GM19467 (cell line): ENCODE measurements around the gene CUX1.
A peak's percentile ranks its signal among the peaks of the same experiment; 100 is the strongest.
"Not testable (repeated sequence)": the region's sequence is repeated elsewhere in the genome, so short reads cannot be mapped to it uniquely, and the experiment has no call there.

Experiments
- ATAC-seq: cut with Tn5 transposase; IDR thresholded peaks from one replicate; pipeline ENCODE4 v1.9.1; 2021; ENCODE audit warnings: mild to moderate bottlenecking, moderate library complexity; ENCODE audit not compliant: unreplicated experiment

The CUX1 gene

GRCh38 chr7:101853684-101854083 is 36.3 kb downstream of the CUX1 start:
- no peak for ATAC-seq

- ATAC-seq = no peak
Observed at GRCh38 chr7:101854084-101854865, 36.8 kb downstream of the CUX1 start.

- peak; percentile 87 for ATAC-seq
Observed at GRCh38 chr7:101856473-101857357, 39.3 kb downstream of the CUX1 start.

GRCh38 chr7:101857358-101857811 is 40.0 kb downstream of the CUX1 start:
- ATAC-seq = peak; percentile 18

GRCh38 chr7:101858437-101859385 is 41.3 kb downstream of the CUX1 start:
- ATAC-seq = no peak

- ATAC-seq = no peak
Observed at GRCh38 chr7:101859411-101860106, 42.1 kb downstream of the CUX1 start.

GRCh38 chr7:101860316-101861217 is 43.1 kb downstream of the CUX1 start:
- no peak for ATAC-seq

GRCh38 chr7:101861218-101861775 is 43.9 kb downstream of the CUX1 start:
- ATAC-seq = no peak

GRCh38 chr7:101862280-101863220 is 45.1 kb downstream of the CUX1 start:
- no peak for ATAC-seq

GRCh38 chr7:101863598-101863997 is 46.2 kb downstream of the CUX1 start:
- ATAC-seq = no peak

- ATAC-seq = no peak
Observed at GRCh38 chr7:101864039-101864438, 46.6 kb downstream of the CUX1 start.

GRCh38 chr7:101865031-101865430 is 47.6 kb downstream of the CUX1 start:
- no peak for ATAC-seq

GRCh38 chr7:101865455-101865854 is 48.0 kb downstream of the CUX1 start:
- ATAC-seq = no peak

- no peak for ATAC-seq
Observed at GRCh38 chr7:101866328-101866727, 48.9 kb downstream of the CUX1 start.

GRCh38 chr7:101867265-101867664 is 49.8 kb downstream of the CUX1 start:
- no peak for ATAC-seq

- ATAC-seq = not testable (repeated sequence)
Observed at GRCh38 chr7:101867681-101868080, 50.3 kb downstream of the CUX1 start.

- no peak for ATAC-seq
Observed at GRCh38 chr7:101868191-101868950, 50.9 kb downstream of the CUX1 start.
